Naive thymus-derived CD4-positive, alpha-beta T cell (primary cell): Measurements from ENCODE around the gene SYNDIG1. TPM values are rescaled to one million over a fixed set of nuclear protein-coding genes. Genes with fewer than 3 reads are reported as not detected.

Source experiments
- ATAC-seq: fragments of 150-1000 bp; cut with Tn5 transposase; 2 replicates; pipeline ENCODE4 v1.10.0; 2021; ENCODE audit warnings: mild to moderate bottlenecking, moderate library complexity
- CTCF ChIA-PET: fragments of 350-600 bp; sonication (Branson Sonifier 250); formaldehyde crosslinking; loops from one replicate; lab custom pipeline; 2021; ENCODE audit warnings: antibody characterized with exemption; lab: Charles Lee
- POLR2A ChIA-PET: fragments of 350-600 bp; sonication (Branson Sonifier 250); formaldehyde crosslinking; loops from one replicate; lab custom pipeline; 2021; ENCODE audit warnings: antibody characterized with exemption, inconsistent platforms; lab: Charles Lee
- DNase-seq, 9 donors: peaks; one replicate each; pipeline versions ENCODE4 v3.0.0 to v3.0.0-alpha.2; 2020 to 2022; ENCODE audit warnings: mixed read lengths in 1 of 9
- H3K27ac ChIP-seq: one replicate; pipeline ENCODE4 v1.7.0; 2013; ENCODE audit warnings: mild to moderate bottlenecking, low read depth, low read length, moderate library complexity
- H3K27me3 ChIP-seq, 2 donors: one replicate each; pipeline ENCODE4 v1.7.0; 2013; ENCODE audit warnings: low read length in 2 of 2, mild to moderate bottlenecking in 2 of 2, moderate library complexity in 2 of 2; ENCODE audit not compliant: control insufficient read depth in 2 of 2, insufficient read depth in 2 of 2
- H3K36me3 ChIP-seq, 3 experiments: 1 replicate in 2 of 3; 2 replicates in 1 of 3; pipeline ENCODE4 v1.7.0; 2013; ENCODE audit warnings: low read length in 3 of 3, mild to moderate bottlenecking in 3 of 3, moderate library complexity in 1 of 3; ENCODE audit not compliant: insufficient read depth in 3 of 3, control insufficient read depth in 2 of 3
- H3K4me1 ChIP-seq, 2 donors: one replicate each; pipeline ENCODE4 v1.7.0; 2013; ENCODE audit warnings: low read length in 2 of 2, mild to moderate bottlenecking in 2 of 2, moderate library complexity in 1 of 2; ENCODE audit not compliant: control insufficient read depth in 2 of 2, insufficient read depth in 2 of 2
- H3K4me3 ChIP-seq: 2 replicates; pipeline ENCODE4 v1.7.0; 2013; ENCODE audit warnings: mild to moderate bottlenecking, low read length
- H3K9me3 ChIP-seq, 3 experiments: 1 replicate in 2 of 3; 2 replicates in 1 of 3; pipeline ENCODE4 v1.7.0; 2013; ENCODE audit warnings: low read length in 3 of 3; ENCODE audit not compliant: control insufficient read depth in 2 of 3
- H3K27ac Mint-ChIP-seq, 9 donors: one replicate each; pipeline ENCODE4 v1.8.0; 2020 to 2022; ENCODE audit warnings: mixed read lengths in 9 of 9, mild to moderate bottlenecking in 8 of 9, moderate library complexity in 5 of 9, inconsistent platforms in 2 of 9
- H3K27me3 Mint-ChIP-seq, 5 donors: one replicate each; pipeline ENCODE4 v1.8.0; 2021 to 2022; ENCODE audit warnings: mixed read lengths in 5 of 5, mild to moderate bottlenecking in 1 of 5
- H3K36me3 Mint-ChIP-seq, 5 donors: one replicate each; pipeline ENCODE4 v1.8.0; 2020 to 2022; ENCODE audit warnings: mixed read lengths in 5 of 5, mild to moderate bottlenecking in 3 of 5, inconsistent platforms in 1 of 5
- H3K4me1 Mint-ChIP-seq, 7 donors: one replicate each; pipeline ENCODE4 v1.8.0; 2020 to 2022; ENCODE audit warnings: mixed read lengths in 7 of 7, mild to moderate bottlenecking in 3 of 7, inconsistent platforms in 1 of 7
- H3K4me3 Mint-ChIP-seq, 10 donors: one replicate each; pipeline ENCODE4 v1.8.0; 2020 to 2022; ENCODE audit warnings: mild to moderate bottlenecking in 10 of 10, mixed read lengths in 10 of 10, moderate library complexity in 6 of 10, inconsistent platforms in 2 of 10
- H3K9me3 Mint-ChIP-seq, 11 donors: one replicate each; pipeline ENCODE4 v1.8.0; 2020 to 2022; ENCODE audit warnings: mixed read lengths in 11 of 11, mild to moderate bottlenecking in 4 of 11, inconsistent platforms in 1 of 11, moderate library complexity in 1 of 11
- intact Hi-C, 2 donors: fragments of 100-400 bp; cut with micrococcal nuclease; formaldehyde crosslinking; loops; one replicate each; pipeline ENCODE4 v1.15.1; 2023
- polyA plus RNA-seq, 2 donors: library from polyadenylated mRNA; unstranded; fragments of 300-500 nt; fragmentation: Illumina TruSeq; gene quantifications; one replicate each; pipeline ENCODE4 v1.2.3, GENCODE V29; 2021
- total RNA-seq, 6 experiments: library from RNA in 5 of 6; stranded (reverse) in 5 of 6; gene quantifications; 1 replicate in 5 of 6; 2 replicates in 1 of 6; pipeline ENCODE4 v1.2.3 and lab custom pipeline; 2021 to 2026

Gene SYNDIG1
- total and polyA plus RNA-seq, 7 experiments from 2014 or later: not detected

- CTCF ChIA-PET: no interaction called here
- Mint-ChIP-seq H3K9me3 (no peaks in the 10 kb centered on the region), H3K4me3 (no peak overlapping the region), H3K27ac (no peak overlapping the region), H3K36me3 (no peaks in the 10 kb centered on the region), H3K27me3 (peaks cover 0 to 2% (median 0%) of the 10 kb centered on the region in 5 donors), H3K4me1 (no peaks in the 10 kb centered on the region)
- POLR2A ChIA-PET: no interaction called here
- Histone ChIP-seq H3K27me3 (no peaks in the 10 kb centered on the region), H3K4me3 (no peak overlapping the region), H3K36me3 (no peaks in the 10 kb centered on the region), H3K4me1 (no peaks in the 10 kb centered on the region), H3K27ac (no peak overlapping the region), H3K9me3 (no peaks in the 10 kb centered on the region)
- DNase-seq: no peak
- no peak for ATAC-seq
- intact Hi-C loops: no loop called here
These were observed 29.6 kb upstream of the SYNDIG1 start for GRCh38 chr20:24439737-24440387.

- DNase-seq: no peak
- H3K4me3 ChIP-seq: no peak overlapping the region
- CTCF ChIA-PET: no interaction called here
- H3K36me3 ChIP-seq: no peaks in the 10 kb centered on the region
- intact Hi-C loops: no loop called here
- no peak overlapping the region for H3K27ac ChIP-seq
- H3K4me3 Mint-ChIP-seq: no peak overlapping the region
- no peaks in the 10 kb centered on the region for H3K9me3 ChIP-seq
- no peaks in the 10 kb centered on the region for H3K9me3 Mint-ChIP-seq
- peaks cover 0 to 2% (median 0%) of the 10 kb centered on the region in 5 donors for H3K27me3 Mint-ChIP-seq
- ATAC-seq: no peak
- H3K36me3 Mint-ChIP-seq: no peaks in the 10 kb centered on the region
- no peak overlapping the region for H3K27ac Mint-ChIP-seq
- no peaks in the 10 kb centered on the region for H3K4me1 Mint-ChIP-seq
- H3K27me3 ChIP-seq: no peaks in the 10 kb centered on the region
- H3K4me1 ChIP-seq: no peaks in the 10 kb centered on the region
- POLR2A ChIA-PET: interaction anchor here (0.6 kb wide), 1 partner anchor 732 kb away, joined by 3 read pairs; no protein-coding TSS in a partner anchor
These were observed 27.8 kb upstream of the SYNDIG1 start for GRCh38 chr20:24441661-24442060.

- H3K27me3 Mint-ChIP-seq: peaks cover 0 to under 1% (median 0%) of the 10 kb centered on the region in 5 donors
- no peak overlapping the region for H3K4me3 Mint-ChIP-seq
- no peaks in the 10 kb centered on the region for H3K9me3 ChIP-seq
- H3K4me3 ChIP-seq: no peak overlapping the region
- H3K4me1 Mint-ChIP-seq: peaks cover 0 to 5% (median 2%) of the 10 kb centered on the region in 7 donors
- no peaks in the 10 kb centered on the region for H3K36me3 Mint-ChIP-seq
- H3K9me3 Mint-ChIP-seq: peaks cover 0 to 2% (median 0%) of the 10 kb centered on the region in 11 donors
- H3K27me3 ChIP-seq: no peaks in the 10 kb centered on the region
- no peak overlapping the region for H3K27ac Mint-ChIP-seq
- intact Hi-C loops: no loop called here
- H3K27ac ChIP-seq: no peak overlapping the region
- POLR2A ChIA-PET: no interaction called here
- no peaks in the 10 kb centered on the region for H3K36me3 ChIP-seq
- ATAC-seq (no peak), DNase-seq (no peak)
- CTCF ChIA-PET: no interaction called here
- no peaks in the 10 kb centered on the region for H3K4me1 ChIP-seq
These were observed 26.5 kb upstream of the SYNDIG1 start for GRCh38 chr20:24442909-24443308.

DNA sequence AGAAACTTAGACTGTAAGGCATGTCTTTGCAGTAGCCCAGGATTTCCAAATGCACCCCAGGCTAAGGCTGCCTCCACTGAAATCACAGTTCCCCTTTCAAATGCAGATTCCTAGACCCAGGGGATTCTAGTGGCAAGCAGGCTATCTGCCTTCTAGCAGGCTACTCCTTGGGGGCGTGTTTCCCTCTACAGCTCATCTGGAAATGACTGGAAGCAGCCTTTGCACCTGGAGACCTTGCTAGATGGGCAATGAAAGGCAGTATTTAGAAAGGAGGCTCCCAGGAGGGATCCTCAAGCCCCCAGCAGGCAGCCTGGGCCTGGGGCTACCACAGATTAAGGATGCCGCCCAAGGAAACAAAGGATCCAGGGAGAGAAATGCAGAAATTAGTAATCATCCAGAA lies 26.0 kb upstream of the SYNDIG1 start:
- H3K4me3 Mint-ChIP-seq: no peak overlapping the region
- H3K4me1 ChIP-seq: no peaks in the 10 kb centered on the region
- H3K27me3 ChIP-seq: no peaks in the 10 kb centered on the region
- intact Hi-C loops: no loop called here
- peaks cover 0 to 8% (median 5%) of the 10 kb centered on the region in 7 donors for H3K4me1 Mint-ChIP-seq
- peaks cover 0 to 2% (median 0%) of the 10 kb centered on the region in 11 donors for H3K9me3 Mint-ChIP-seq
- no peak for ATAC-seq
- no peaks in the 10 kb centered on the region for H3K27me3 Mint-ChIP-seq
- no peaks in the 10 kb centered on the region for H3K36me3 ChIP-seq
- H3K27ac Mint-ChIP-seq: no peak overlapping the region
- CTCF ChIA-PET: no interaction called here
- H3K27ac ChIP-seq: no peak overlapping the region
- DNase-seq: no peak
- H3K4me3 ChIP-seq: no peak overlapping the region
- no peaks in the 10 kb centered on the region for H3K9me3 ChIP-seq
- H3K36me3 Mint-ChIP-seq: no peaks in the 10 kb centered on the region
- POLR2A ChIA-PET: no interaction called here

GRCh38 chr20:24444526-24445190 lies 24.8 kb upstream of the SYNDIG1 start:
- Mint-ChIP-seq H3K4me3 (no peak overlapping the region), H3K27ac (no peak overlapping the region), H3K27me3 (no peaks in the 10 kb centered on the region), H3K4me1 (peaks cover 0 to 14% (median 10%) of the 10 kb centered on the region in 7 donors), H3K36me3 (no peaks in the 10 kb centered on the region), H3K9me3 (peaks cover 0 to 2% (median 0%) of the 10 kb centered on the region in 11 donors)
- ChIA-PET CTCF (no interaction called here), POLR2A (interaction anchor here (0.7 kb wide), 1 partner anchor 105 kb away, joined by 3 read pairs; no protein-coding TSS in a partner anchor)
- ATAC-seq (no peak), DNase-seq (no peak)
- no peaks in the 10 kb centered on the region for H3K4me1 ChIP-seq
- no peak overlapping the region for H3K27ac ChIP-seq
- no peaks in the 10 kb centered on the region for H3K36me3 ChIP-seq
- H3K4me3 ChIP-seq: no peak overlapping the region
- intact Hi-C loops: no loop called here
- no peaks in the 10 kb centered on the region for H3K27me3 ChIP-seq
- H3K9me3 ChIP-seq: no peaks in the 10 kb centered on the region

DNA sequence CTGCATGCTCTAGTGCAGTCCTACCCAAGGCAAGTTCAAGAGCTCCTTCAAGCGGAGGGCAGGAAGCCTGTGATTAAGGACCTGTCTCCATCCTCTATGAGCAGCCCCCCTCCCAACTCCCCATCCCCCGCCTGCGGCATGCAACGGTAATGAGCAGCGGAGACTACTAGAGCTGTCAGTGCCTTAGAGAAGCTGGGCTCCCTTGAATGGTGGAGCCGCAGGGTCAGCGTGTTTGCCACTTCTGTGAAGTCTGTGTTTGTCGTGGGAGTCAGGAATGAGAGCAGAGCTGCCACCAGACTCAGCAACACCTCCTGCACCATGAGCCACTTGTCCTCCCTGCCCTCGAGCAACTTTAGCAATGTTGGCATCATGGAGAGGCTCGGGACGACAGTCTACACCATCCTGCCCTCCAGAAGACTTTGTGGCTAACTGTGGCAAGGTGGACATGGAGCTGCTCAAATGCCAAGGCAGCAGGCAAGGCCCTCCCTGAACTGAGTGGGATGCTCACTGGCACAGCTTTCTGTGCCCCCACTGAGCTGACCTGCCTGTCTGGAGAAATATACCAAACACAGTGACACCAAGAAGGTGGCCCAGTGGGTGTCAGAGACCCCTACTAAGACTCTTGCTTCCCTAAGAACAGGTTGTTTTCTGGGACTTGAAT lies 23.8 kb upstream of the SYNDIG1 start:
- intact Hi-C loops: no loop called here
- ATAC-seq (no peak), DNase-seq (no peak)
- Histone ChIP-seq H3K27me3 (no peaks in the 10 kb centered on the region), H3K27ac (no peak overlapping the region), H3K4me1 (no peaks in the 10 kb centered on the region), H3K9me3 (no peaks in the 10 kb centered on the region), H3K36me3 (no peaks in the 10 kb centered on the region), H3K4me3 (no peak overlapping the region)
- no peaks in the 10 kb centered on the region for H3K27me3 Mint-ChIP-seq
- H3K36me3 Mint-ChIP-seq: no peaks in the 10 kb centered on the region
- H3K9me3 Mint-ChIP-seq: peaks cover 0 to 2% (median 0%) of the 10 kb centered on the region in 11 donors
- POLR2A ChIA-PET: no interaction called here
- CTCF ChIA-PET: no interaction called here
- H3K27ac Mint-ChIP-seq: peak overlapping the region in 1 of 9 donors; percentile 31
- no peak overlapping the region for H3K4me3 Mint-ChIP-seq
- peaks cover 0 to 14% (median 10%) of the 10 kb centered on the region in 7 donors for H3K4me1 Mint-ChIP-seq
